ENCODE results near the gene DTHD1. TPM values are rescaled to one million over a fixed set of nuclear protein-coding genes. Genes with fewer than 3 reads are reported as not detected.

DTHD1 gene
- total and polyA plus RNA-seq, 2 of the 8 experiments (the other 6 are each of a cell fraction or from before 2014, with no cell fraction given) = not detected

- TF ChIP-seq RFX5 (IDR thresholded peaks at IDR 0.05; ENCODE audit: borderline replicate concordance, low read depth, low read length) (no peak), GTF2F1 (IDR thresholded peaks at IDR 0.05; ENCODE audit: borderline replicate concordance, low read depth, low read length) (no peak), FOSL1 (IDR thresholded peaks at IDR 0.05; ENCODE audit: insufficient read depth, low read depth, low read length) (no peak), KDM5A (IDR thresholded peaks at IDR 0.05; ENCODE audit: low read length) (no peak)
Measured at GRCh38 chr4:36326476-36327029, 45.1 kb downstream of the DTHD1 start (continued).
